GM12878 (cell line): Measurements from ENCODE around the gene TMEM235. TPM values are rescaled to one million over a fixed set of nuclear protein-coding genes. Genes with fewer than 3 reads are reported as not detected.

ENCODE experiments used
- ATAC-seq: fragments of 200-7000 bp; cut with Tn5 transposase; 3 replicates; pipeline ENCODE4 v1.9.1; 2020; ENCODE audit warnings: mild to moderate bottlenecking, moderate library complexity
- BruUV-seq: library from RNA; stranded (reverse); fragments of 400-500 nt; replicated peaks from 2 replicates; lab custom pipeline; 2021; lab: Mats Ljungman, UMichigan
- CTCF ChIA-PET: fragments of 300-600 bp; sonication (Branson Sonifier 250); formaldehyde crosslinking; extraction: SDS; loops from one replicate; lab custom pipeline; 2021; ENCODE audit warnings: inconsistent platforms; lab: Yijun Ruan, JAX
- POLR2A ChIA-PET: fragments of 350-600 bp; formaldehyde crosslinking; extraction: SDS; loops from one replicate; lab custom pipeline; 2021; ENCODE audit warnings: inconsistent platforms; lab: Charles Lee
- RAD21 ChIA-PET: fragments of 300-600 bp; sonication (Branson Sonifier 250); formaldehyde crosslinking; loops from one replicate; lab custom pipeline; 2023; ENCODE audit warnings: antibody characterized with exemption; ENCODE audit not compliant: unreplicated experiment; lab: Charles Lee
- SMC1A ChIA-PET: fragments of 300-600 bp; sonication (Branson Sonifier 250); formaldehyde crosslinking; loops from one replicate; lab custom pipeline; 2023; ENCODE audit not compliant: unreplicated experiment, uncharacterized antibody; lab: Charles Lee
- DNase-seq: peaks from one replicate; pipeline ENCODE4 v3.0.0-alpha.2; 2011; ENCODE audit warnings: low read depth, low spot score
- FAIRE-seq: peaks from 3 replicates; lab custom pipeline; 2011; peaks lifted over from hg19 to GRCh38; lab: Jason Lieb, UNC
- H2AFZ ChIP-seq: 2 replicates; pipeline ENCODE4 v1.6.0; 2011; ENCODE audit warnings: low read depth, low read length, control low read depth; ENCODE audit not compliant: control insufficient read depth
- H3K27ac ChIP-seq: 2 replicates; pipeline ENCODE4 v1.5.1; 2011; ENCODE audit warnings: control low read depth; ENCODE audit not compliant: control insufficient read depth, insufficient read depth
- H3K27me3 ChIP-seq, 2 experiments: replicated peaks in 1 of 2; 2 replicates each; pipeline versions ENCODE4 v1.6.0 to v1.6.1; 2011; ENCODE audit warnings: low read length in 1 of 2; ENCODE audit not compliant: control insufficient read depth in 2 of 2, insufficient read depth in 2 of 2
- H3K36me3 ChIP-seq, 2 experiments: 2 replicates each; pipeline ENCODE4 v1.5.1; 2011; ENCODE audit warnings: low read length in 1 of 2; ENCODE audit not compliant: control insufficient read depth in 2 of 2, insufficient read depth in 2 of 2
- H3K4me1 ChIP-seq: 2 replicates; pipeline ENCODE4 v1.6.1; 2011; ENCODE audit warnings: mild to moderate bottlenecking, low read length, moderate library complexity, mixed read lengths; ENCODE audit not compliant: control insufficient read depth, insufficient read depth
- H3K4me2 ChIP-seq: 2 replicates; pipeline ENCODE4 v1.6.0; 2011; ENCODE audit warnings: control low read depth; ENCODE audit not compliant: control insufficient read depth, insufficient read depth
- H3K4me3 ChIP-seq: fragments of 200-600 bp; sonication (generic); 2 replicates; pipeline ENCODE4 v1.5.1; 2016
- H3K79me2 ChIP-seq: 2 replicates; pipeline ENCODE4 v1.6.0; 2011; ENCODE audit warnings: low read length; ENCODE audit not compliant: control insufficient read depth, insufficient read depth
- H3K9ac ChIP-seq: 2 replicates; pipeline ENCODE4 v1.8.0; 2011; ENCODE audit warnings: low read length, control low read depth, mixed read lengths; ENCODE audit not compliant: control insufficient read depth, insufficient read depth
- H3K9me3 ChIP-seq: replicated peaks from 3 replicates; pipeline ENCODE4 v1.5.1; 2011; ENCODE audit warnings: mild to moderate bottlenecking, low read length; ENCODE audit not compliant: control insufficient read depth, insufficient read depth
- H4K20me1 ChIP-seq: 2 replicates; pipeline ENCODE4 v1.6.0; 2011; ENCODE audit not compliant: control insufficient read depth, insufficient read depth
- BMI1 ChIP-seq: fragments of 450-650 bp; IDR thresholded peaks from 2 replicates; pipeline ENCODE4 v1.6.1; 2016; ENCODE audit warnings: mild to moderate bottlenecking, moderate library complexity, borderline replicate concordance
- EP300 ChIP-seq, 2 experiments: fragments of 150-350 bp in 1 of 2; IDR thresholded peaks; 2 replicates each; pipeline ENCODE4 v1.6.1; 2011 to 2012; ENCODE audit warnings: low read depth in 2 of 2, low read length in 2 of 2, borderline replicate concordance in 1 of 2, improper control_type of control experiment in 1 of 2, inconsistent platforms in 1 of 2; ENCODE audit not compliant: control insufficient read depth in 1 of 2
- FOS ChIP-seq: IDR thresholded peaks from 3 replicates; pipeline ENCODE4 v1.6.1; 2011; ENCODE audit warnings: borderline replicate concordance; ENCODE audit not compliant: insufficient read length; ENCODE audit errors: extremely low read depth
- FOXK2 ChIP-seq: fragments of 450-650 bp; IDR thresholded peaks from 2 replicates; pipeline ENCODE4 v1.6.1; 2017; ENCODE audit warnings: mild to moderate bottlenecking, moderate library complexity
- GABPA ChIP-seq: IDR thresholded peaks from 2 replicates; pipeline ENCODE4 v1.6.1; 2014; ENCODE audit warnings: antibody characterized with exemption, low read depth, mild to moderate bottlenecking, inconsistent platforms
- KAT2A ChIP-seq: conservative IDR thresholded peaks from 2 replicates; pipeline ENCODE4 v1.6.1; 2011; ENCODE audit warnings: low read depth, low read length; ENCODE audit not compliant: control insufficient read depth
- MYB ChIP-seq: fragments of 150-350 bp; IDR thresholded peaks from 2 replicates; pipeline ENCODE4 v1.6.1; 2014; ENCODE audit warnings: mild to moderate bottlenecking, low read depth, low read length, borderline replicate concordance
- NR2C1 ChIP-seq: fragments of 450-650 bp; IDR thresholded peaks from 2 replicates; pipeline ENCODE4 v1.6.1; 2017; ENCODE audit warnings: antibody characterized with exemption, mild to moderate bottlenecking, moderate library complexity
- RFX5 ChIP-seq: IDR thresholded peaks from 2 replicates; pipeline ENCODE4 v1.6.1; 2011; ENCODE audit warnings: low read depth, low read length, improper control_type of control experiment
- SMAD5 ChIP-seq: IDR thresholded peaks from 2 replicates; pipeline ENCODE4 v1.6.1; 2016; ENCODE audit warnings: antibody characterized with exemption, low read depth
- WGBS: methylation state at CpG from one replicate; pipeline ENCODE4 v1.1.6; 2016; ENCODE audit warnings: low lambda C conversion rate; ENCODE audit not compliant: insufficient replicate concordance, insufficient coverage; ENCODE audit errors: missing lambda C conversion rate; 5-methylcytosine and 5-hydroxymethylcytosine counted together
- in situ Hi-C: fragments of 300-500 bp; cut with MboI; formaldehyde crosslinking; loops from 9 replicates; pipeline ENCODE4 v1.14.3; 2018; ENCODE audit warnings: mixed read lengths
- intact Hi-C: fragments of 100-400 bp; cut with micrococcal nuclease; formaldehyde crosslinking; loops from one replicate; pipeline ENCODE4 v1.14.2; 2022; ENCODE audit not compliant: unreplicated experiment
- polyA plus RNA-seq, 11 experiments: library from polyadenylated mRNA; depleted of rRNA in 4 of 11; unstranded in 6 of 11; stranded (reverse) in 5 of 11; fragments of >200 nt; fragmentation: Nextera tagmentation in 4 of 11; fragmentation: Illumina TruSeq in 1 of 11; extraction: Ambion mirVana in 4 of 11; extraction: Trizol in 1 of 11; gene quantifications; 1 replicate in 1 of 11; 2 replicates in 10 of 11; pipeline versions ENCODE4 v1.2.1 to v1.2.3, GENCODE V29; 2011 to 2016; ENCODE audit warnings: inconsistent platforms in 2 of 11, missing spikeins in 2 of 11, low read depth in 1 of 11
- total RNA-seq, 4 experiments: library from RNA; depleted of rRNA in 3 of 4; stranded (reverse); fragments of >200 nt in 3 of 4; fragmentation: Illumina TruSeq in 1 of 4; extraction: Trizol in 1 of 4; gene quantifications; 2 replicates each; pipeline versions ENCODE4 v1.2.1 to v1.2.3, GENCODE V29; 2013 to 2021
- TF ChIP-seq, protein P1 (sequence below): IDR thresholded peaks from 2 replicates; pipeline ENCODE4 v1.6.1; 2011; ENCODE audit warnings: borderline replicate concordance, low read depth, mild to moderate bottlenecking, moderate library complexity, mixed read lengths, low read length; ENCODE audit not compliant: insufficient read depth; ENCODE audit errors: extremely low read length
- TF ChIP-seq, protein P2 (sequence below): fragments of 150-350 bp; IDR thresholded peaks from 2 replicates; pipeline ENCODE4 v1.6.1; 2016; ENCODE audit warnings: low read depth, low read length
- TF ChIP-seq, protein P3 (sequence below): fragments of 450-650 bp; IDR thresholded peaks from 2 replicates; pipeline ENCODE4 v1.6.1; 2016; ENCODE audit warnings: mild to moderate bottlenecking

Gene TMEM235
- total and polyA plus RNA-seq, 10 of the 15 experiments (the other 5 are each of a cell fraction or from before 2014, with no cell fraction given), result not detected

DNA sequence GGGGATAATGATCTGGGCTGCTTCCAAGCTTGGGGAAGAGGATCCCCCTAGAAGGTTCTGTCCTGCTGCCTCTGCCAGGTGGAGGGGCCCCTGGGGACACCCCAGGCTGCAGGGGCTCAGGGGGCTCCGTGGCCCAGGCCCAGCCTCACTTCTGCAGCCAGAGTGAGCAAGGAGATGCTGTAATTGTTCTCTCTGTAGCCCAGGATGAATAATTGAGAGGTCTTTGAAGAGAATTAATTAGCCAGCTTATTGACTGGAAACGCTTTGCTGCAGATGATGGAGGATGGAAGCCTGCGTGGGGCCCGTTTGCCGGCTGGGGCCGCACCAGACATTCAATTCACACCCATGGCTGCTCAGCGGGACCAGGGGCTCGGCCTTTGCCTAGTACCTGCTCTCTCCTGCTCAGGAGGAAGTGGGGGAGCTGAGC is 38.5 kb downstream of the TMEM235 start (continued):
- TF ChIP-seq, protein P1, sequence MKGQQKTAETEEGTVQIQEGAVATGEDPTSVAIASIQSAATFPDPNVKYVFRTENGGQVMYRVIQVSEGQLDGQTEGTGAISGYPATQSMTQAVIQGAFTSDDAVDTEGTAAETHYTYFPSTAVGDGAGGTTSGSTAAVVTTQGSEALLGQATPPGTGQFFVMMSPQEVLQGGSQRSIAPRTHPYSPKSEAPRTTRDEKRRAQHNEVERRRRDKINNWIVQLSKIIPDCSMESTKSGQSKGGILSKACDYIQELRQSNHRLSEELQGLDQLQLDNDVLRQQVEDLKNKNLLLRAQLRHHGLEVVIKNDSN, result no peak
- TF ChIP-seq, protein P2, sequence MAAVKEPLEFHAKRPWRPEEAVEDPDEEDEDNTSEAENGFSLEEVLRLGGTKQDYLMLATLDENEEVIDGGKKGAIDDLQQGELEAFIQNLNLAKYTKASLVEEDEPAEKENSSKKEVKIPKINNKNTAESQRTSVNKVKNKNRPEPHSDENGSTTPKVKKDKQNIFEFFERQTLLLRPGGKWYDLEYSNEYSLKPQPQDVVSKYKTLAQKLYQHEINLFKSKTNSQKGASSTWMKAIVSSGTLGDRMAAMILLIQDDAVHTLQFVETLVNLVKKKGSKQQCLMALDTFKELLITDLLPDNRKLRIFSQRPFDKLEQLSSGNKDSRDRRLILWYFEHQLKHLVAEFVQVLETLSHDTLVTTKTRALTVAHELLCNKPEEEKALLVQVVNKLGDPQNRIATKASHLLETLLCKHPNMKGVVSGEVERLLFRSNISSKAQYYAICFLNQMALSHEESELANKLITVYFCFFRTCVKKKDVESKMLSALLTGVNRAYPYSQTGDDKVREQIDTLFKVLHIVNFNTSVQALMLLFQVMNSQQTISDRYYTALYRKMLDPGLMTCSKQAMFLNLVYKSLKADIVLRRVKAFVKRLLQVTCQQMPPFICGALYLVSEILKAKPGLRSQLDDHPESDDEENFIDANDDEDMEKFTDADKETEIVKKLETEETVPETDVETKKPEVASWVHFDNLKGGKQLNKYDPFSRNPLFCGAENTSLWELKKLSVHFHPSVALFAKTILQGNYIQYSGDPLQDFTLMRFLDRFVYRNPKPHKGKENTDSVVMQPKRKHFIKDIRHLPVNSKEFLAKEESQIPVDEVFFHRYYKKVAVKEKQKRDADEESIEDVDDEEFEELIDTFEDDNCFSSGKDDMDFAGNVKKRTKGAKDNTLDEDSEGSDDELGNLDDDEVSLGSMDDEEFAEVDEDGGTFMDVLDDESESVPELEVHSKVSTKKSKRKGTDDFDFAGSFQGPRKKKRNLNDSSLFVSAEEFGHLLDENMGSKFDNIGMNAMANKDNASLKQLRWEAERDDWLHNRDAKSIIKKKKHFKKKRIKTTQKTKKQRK, result no peak

DNA sequence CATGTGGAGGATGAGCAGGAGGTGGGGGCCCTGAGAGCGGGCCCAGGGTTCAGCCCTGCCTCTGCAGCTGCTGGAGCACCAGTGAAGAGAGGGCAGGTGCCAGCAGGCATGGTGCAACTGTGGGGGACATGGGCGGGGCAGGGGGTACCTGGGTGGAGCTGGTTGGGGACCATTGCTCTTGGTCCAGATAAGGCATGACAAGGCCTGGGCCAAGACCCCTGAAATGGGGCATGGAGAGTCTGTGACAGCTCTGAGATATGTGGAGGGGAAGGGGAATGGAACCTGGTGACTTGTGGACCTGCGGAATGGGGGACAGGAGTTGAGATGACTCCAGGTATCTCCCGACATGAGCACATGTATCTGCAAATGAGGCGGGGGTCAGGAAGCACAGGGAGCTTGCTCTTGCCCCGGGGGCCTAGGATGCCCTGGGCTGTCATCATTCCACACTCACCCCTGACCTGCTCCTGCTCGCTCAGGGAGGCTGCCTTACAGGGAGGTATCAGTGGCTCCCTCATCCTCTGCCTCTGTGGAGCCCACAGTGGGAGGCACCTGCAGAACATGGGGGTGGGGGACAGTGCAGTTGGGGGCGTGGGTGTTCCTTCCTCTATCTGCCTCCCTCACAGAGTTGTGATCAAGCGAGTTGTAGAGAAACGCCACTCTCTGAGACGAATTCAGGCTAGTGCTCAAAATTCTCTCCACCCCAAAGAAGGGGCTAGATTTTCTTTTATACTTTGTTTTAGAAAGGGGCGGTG is 40.2 kb downstream of the TMEM235 start:
- POLR2A ChIA-PET, result no interaction called here
- intact Hi-C loops, result no loop called here
- no peak for TF ChIP-seq FOXK2
- no peak for TF ChIP-seq BMI1
- no peak for TF ChIP-seq FOS
- TF ChIP-seq MYB, result no peak
- TF ChIP-seq, protein P1, result no peak
- TF ChIP-seq, protein P3, sequence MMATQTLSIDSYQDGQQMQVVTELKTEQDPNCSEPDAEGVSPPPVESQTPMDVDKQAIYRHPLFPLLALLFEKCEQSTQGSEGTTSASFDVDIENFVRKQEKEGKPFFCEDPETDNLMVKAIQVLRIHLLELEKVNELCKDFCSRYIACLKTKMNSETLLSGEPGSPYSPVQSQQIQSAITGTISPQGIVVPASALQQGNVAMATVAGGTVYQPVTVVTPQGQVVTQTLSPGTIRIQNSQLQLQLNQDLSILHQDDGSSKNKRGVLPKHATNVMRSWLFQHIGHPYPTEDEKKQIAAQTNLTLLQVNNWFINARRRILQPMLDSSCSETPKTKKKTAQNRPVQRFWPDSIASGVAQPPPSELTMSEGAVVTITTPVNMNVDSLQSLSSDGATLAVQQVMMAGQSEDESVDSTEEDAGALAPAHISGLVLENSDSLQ, result no peak
- TF ChIP-seq EP300 (IDR thresholded peaks at IDR 0.05; ENCODE audit: borderline replicate concordance in 1 of 2, control insufficient read depth in 1 of 2, low read depth in 2 of 2, low read length in 2 of 2), result no peak
- TF ChIP-seq GABPA, result no peak
- TF ChIP-seq RFX5, result no peak
- TF ChIP-seq KAT2A, result no peak
- TF ChIP-seq SMAD5, result no peak
- TF ChIP-seq NR2C1, result no peak

More for the DNA sequence above, 40.2 kb downstream of the TMEM235 start:
- no TSS peak for BruUV-seq
- CTCF ChIA-PET, result interaction anchor here (0.9 kb wide), 1 partner anchor 19 kb away, joined by 3 read pairs; no protein-coding TSS in a partner anchor
- ATAC-seq, result no peak
- DNase-seq, result no peak
- peaks cover 10% of the 10 kb centered on the region; the same call in 1 of the 3 replicates for H3K9me3 ChIP-seq
- no peaks in the 10 kb centered on the region for H3K79me2 ChIP-seq
- 15% methylated on average over 12 of the region's 12 CpGs for WGBS
- peaks cover 3 to 5% of the 10 kb centered on the region in 2 experiments; a peak in 3 of 4 replicates for H3K27me3 ChIP-seq
- SMC1A ChIA-PET, result no interaction called here
- FAIRE-seq, result no peak
- H3K4me2 ChIP-seq, result no peak overlapping the region
- no peak overlapping the region for H3K9ac ChIP-seq
- in situ Hi-C loops, result no loop called here
- H2AFZ ChIP-seq, result no peak overlapping the region
- peaks cover 20% of the 10 kb centered on the region for H3K4me1 ChIP-seq
- H4K20me1 ChIP-seq, result no peaks in the 10 kb centered on the region
- H3K4me3 ChIP-seq, result no peak overlapping the region
- H3K27ac ChIP-seq, result no peak overlapping the region
- no peaks in the 10 kb centered on the region for H3K36me3 ChIP-seq
- RAD21 ChIA-PET, result interaction anchor here (1.0 kb wide), 1 partner anchor 13 kb away, joined by 3 read pairs; no protein-coding TSS in a partner anchor
